H1 (cell line): Measurements from ENCODE around the gene GRIK2. TPM values are rescaled to one million over a fixed set of nuclear protein-coding genes. Genes with fewer than 3 reads are reported as not detected.

ENCODE experiments used
- CTCF ChIA-PET: fragments of 300-600 bp; sonication (Branson Sonifier 250); formaldehyde crosslinking; loops from one replicate; lab custom pipeline; 2021; ENCODE audit not compliant: partially characterized antibody; lab: Charles Lee
- POLR2A ChIA-PET: fragments of 300-600 bp; sonication (Branson Sonifier 250); formaldehyde crosslinking; loops from one replicate; lab custom pipeline; 2021; ENCODE audit warnings: inconsistent platforms; ENCODE audit not compliant: partially characterized antibody; lab: Charles Lee
- DNase-seq, 2 experiments: peaks; one replicate each; pipeline versions ENCODE4 v3.0.0 to v3.0.0-alpha.2; 2010 to 2022; ENCODE audit warnings: low spot score in 2 of 2, low read depth in 1 of 2, mixed read lengths in 1 of 2
- FAIRE-seq: peaks from 2 replicates; lab custom pipeline; 2011; peaks lifted over from hg19 to GRCh38; lab: Jason Lieb, UNC
- H2AFZ ChIP-seq: 2 replicates; pipeline ENCODE4 v1.8.1; 2012; ENCODE audit warnings: low read length, inconsistent platforms
- H2AK5ac ChIP-seq: 2 replicates; pipeline ENCODE4 v1.6.1; 2013; ENCODE audit warnings: low read depth, low read length
- H2BK120ac ChIP-seq: replicated peaks from 2 replicates; pipeline ENCODE3; 2013; ENCODE audit warnings: low read depth, low read length, inconsistent platforms
- H2BK12ac ChIP-seq: 2 replicates; pipeline ENCODE4 v1.6.1; 2013; ENCODE audit warnings: low read depth, low read length
- H2BK15ac ChIP-seq: 2 replicates; pipeline ENCODE4 v1.6.1; 2013; ENCODE audit warnings: low read length
- H2BK20ac ChIP-seq: 2 replicates; pipeline ENCODE4 v1.6.1; 2013; ENCODE audit warnings: low read length
- H2BK5ac ChIP-seq: 2 replicates; pipeline ENCODE4 v1.6.1; 2013; ENCODE audit warnings: low read depth, low read length
- H3K14ac ChIP-seq: 2 replicates; pipeline ENCODE4 v1.6.1; 2013; ENCODE audit warnings: inconsistent platforms; ENCODE audit not compliant: insufficient read length
- H3K18ac ChIP-seq: 2 replicates; pipeline ENCODE4 v1.6.1; 2013; ENCODE audit warnings: low read length; ENCODE audit errors: extremely low read depth
- H3K23ac ChIP-seq: 2 replicates; pipeline ENCODE4 v1.6.1; 2013; ENCODE audit warnings: inconsistent platforms; ENCODE audit not compliant: insufficient read length
- H3K23me2 ChIP-seq: 2 replicates; pipeline ENCODE4 v1.6.1; 2013; ENCODE audit warnings: low read depth, low read length
- H3K27ac ChIP-seq: 2 replicates; pipeline ENCODE4 v1.6.1; 2011; ENCODE audit warnings: low read depth, low read length, inconsistent platforms
- H3K27me3 ChIP-seq, 4 experiments: replicated peaks in 1 of 4; 1 replicate in 1 of 4; 2 replicates in 3 of 4; pipeline versions ENCODE4 v1.6.1 to v1.8.1; 2011 to 2013; ENCODE audit warnings: low read length in 3 of 4, mild to moderate bottlenecking in 3 of 4, inconsistent platforms in 2 of 4, mixed read lengths in 2 of 4, moderate library complexity in 1 of 4; ENCODE audit not compliant: control insufficient read depth in 3 of 4, insufficient read depth in 3 of 4; ENCODE audit errors: extremely low read depth in 1 of 4
- H3K36me3 ChIP-seq, 4 experiments: 2 replicates each; pipeline versions ENCODE4 v1.6.1 to v1.8.1; 2011 to 2013; ENCODE audit warnings: mild to moderate bottlenecking in 4 of 4, low read length in 3 of 4, moderate library complexity in 2 of 4, control low read depth in 1 of 4, inconsistent platforms in 1 of 4; ENCODE audit not compliant: insufficient read depth in 4 of 4, control insufficient read depth in 2 of 4
- H3K4ac ChIP-seq: replicated peaks from 2 replicates; pipeline ENCODE3; 2013; ENCODE audit warnings: low read length, low read depth, mixed read lengths, inconsistent platforms; ENCODE audit not compliant: insufficient read length
- H3K4me1 ChIP-seq, 4 experiments: replicated peaks in 1 of 4; 1 replicate in 1 of 4; 2 replicates in 3 of 4; pipeline versions ENCODE4 v1.6.1 to v1.8.1; 2011 to 2013; ENCODE audit warnings: low read length in 3 of 4, inconsistent platforms in 2 of 4, mixed read lengths in 1 of 4; ENCODE audit not compliant: insufficient read depth in 4 of 4, control insufficient read depth in 3 of 4
- H3K4me2 ChIP-seq, 2 experiments: 2 replicates each; pipeline versions ENCODE4 v1.6.1 to v1.8.1; 2011 to 2013; ENCODE audit warnings: low read depth in 2 of 2, low read length in 2 of 2, control low read depth in 1 of 2, inconsistent platforms in 1 of 2, mild to moderate bottlenecking in 1 of 2; ENCODE audit not compliant: insufficient read depth in 1 of 2
- H3K4me3 ChIP-seq, 4 experiments: fragments of 200-600, 300-600 bp in 1 of 4; sonication (generic), shearing (Covaris generic), sonication (Bioruptor Twin) in 1 of 4; 2 replicates each; pipeline versions ENCODE4 v1.5.1 to v1.8.1; 2011 to 2016; ENCODE audit warnings: low read length in 4 of 4, low read depth in 3 of 4, control low read depth in 2 of 4, inconsistent platforms in 2 of 4, mild to moderate bottlenecking in 2 of 4, mixed read lengths in 1 of 4, moderate library complexity in 1 of 4; ENCODE audit not compliant: insufficient read depth in 2 of 4; ENCODE audit errors: extremely low read depth in 1 of 4
- H3K56ac ChIP-seq: replicated peaks from 2 replicates; pipeline ENCODE3; 2013; ENCODE audit warnings: low read depth, mild to moderate bottlenecking, mixed read lengths, low read length, inconsistent platforms; ENCODE audit not compliant: insufficient read length
- H3K79me1 ChIP-seq: 2 replicates; pipeline ENCODE4 v1.6.1; 2013; ENCODE audit warnings: low read depth, low read length, control low read depth
- H3K79me2 ChIP-seq, 2 experiments: 2 replicates each; pipeline versions ENCODE4 v1.6.1 to v1.8.1; 2012 to 2013; ENCODE audit warnings: low read length in 2 of 2, mild to moderate bottlenecking in 2 of 2, inconsistent platforms in 1 of 2; ENCODE audit not compliant: insufficient read depth in 2 of 2, control insufficient read depth in 1 of 2
- H3K9ac ChIP-seq, 4 experiments: replicated peaks in 1 of 4; 1 replicate in 1 of 4; 2 replicates in 3 of 4; pipeline versions ENCODE4 v1.6.1 to v1.8.1; 2011 to 2013; ENCODE audit warnings: low read depth in 3 of 4, low read length in 3 of 4, control low read depth in 2 of 4, mild to moderate bottlenecking in 2 of 4, moderate library complexity in 2 of 4, inconsistent platforms in 1 of 4; ENCODE audit errors: extremely low read depth in 1 of 4
- H3K9me3 ChIP-seq, 2 experiments: 2 replicates each; pipeline versions ENCODE4 v1.6.1 to v1.8.1; 2012 to 2013; ENCODE audit warnings: mild to moderate bottlenecking in 2 of 2, moderate library complexity in 2 of 2, control low read depth in 1 of 2, inconsistent platforms in 1 of 2, low read depth in 1 of 2, low read length in 1 of 2, mixed read lengths in 1 of 2; ENCODE audit not compliant: insufficient read depth in 2 of 2
- H4K20me1 ChIP-seq, 2 experiments: replicated peaks in 1 of 2; 2 replicates each; pipeline versions ENCODE3 to v1.8.1; 2011 to 2013; ENCODE audit warnings: inconsistent platforms in 2 of 2, low read length in 2 of 2, mild to moderate bottlenecking in 1 of 2; ENCODE audit not compliant: insufficient read depth in 2 of 2, control insufficient read depth in 1 of 2
- H4K5ac ChIP-seq: 2 replicates; pipeline ENCODE4 v1.6.1; 2013; ENCODE audit warnings: low read length, low read depth, mixed read lengths, inconsistent platforms; ENCODE audit not compliant: insufficient read length
- H4K8ac ChIP-seq: 2 replicates; pipeline ENCODE4 v1.8.0; 2013; ENCODE audit warnings: mild to moderate bottlenecking, moderate library complexity, low read length, inconsistent platforms; ENCODE audit not compliant: insufficient read depth; ENCODE audit errors: extremely low read depth
- H4K91ac ChIP-seq: replicated peaks from 2 replicates; pipeline ENCODE3; 2013; ENCODE audit warnings: low read length, mixed read lengths, inconsistent platforms; ENCODE audit not compliant: insufficient read length
- BACH1 ChIP-seq: IDR thresholded peaks from 2 replicates; pipeline ENCODE4 v1.6.1; 2012; ENCODE audit warnings: low read length, improper control_type of control experiment
- BCL11A ChIP-seq, 2 experiments: IDR thresholded peaks; one replicate each; pipeline ENCODE4 v1.6.1; 2011; ENCODE audit warnings: low read depth in 2 of 2, low read length in 2 of 2, mild to moderate bottlenecking in 2 of 2
- CHD1 ChIP-seq: IDR thresholded peaks from 2 replicates; pipeline ENCODE4 v1.6.1; 2012; ENCODE audit warnings: low read depth, low read length, improper control_type of control experiment
- CREB1 ChIP-seq: IDR thresholded peaks from 2 replicates; pipeline ENCODE4 v1.6.1; 2012; ENCODE audit warnings: inconsistent platforms
- POLR2AphosphoS5 ChIP-seq: IDR thresholded peaks from 2 replicates; pipeline ENCODE4 v1.6.1; 2011; ENCODE audit warnings: low read depth, low read length
- POU5F1 ChIP-seq: IDR thresholded peaks from 2 replicates; pipeline ENCODE4 v1.6.1; 2011; ENCODE audit warnings: low read depth, mild to moderate bottlenecking, low read length, moderate library complexity
- SIRT6 ChIP-seq: IDR thresholded peaks from one replicate; pipeline ENCODE4 v1.7.1; 2012; ENCODE audit warnings: low read length, inconsistent platforms
- SP4 ChIP-seq: IDR thresholded peaks from 2 replicates; pipeline ENCODE4 v1.6.1; 2012; ENCODE audit warnings: low read length, inconsistent platforms
- SUZ12 ChIP-seq: fragments of 200-600 bp; sonication (generic); IDR thresholded peaks from 2 replicates; pipeline ENCODE4 v1.6.1; 2012; ENCODE audit warnings: mild to moderate bottlenecking, inconsistent platforms, low read length, moderate library complexity, mixed read lengths
- WGBS, 2 experiments: shearing (Covaris generic) in 1 of 2; methylation state at CpG; one replicate each; pipeline versions ENCODE4 v1.1.6 to v1.1.7; 2013 to 2015; ENCODE audit warnings: low lambda C conversion rate in 2 of 2, mixed read lengths in 2 of 2, inconsistent platforms in 1 of 2, low coverage in 1 of 2, missing lambda C conversion rate in 1 of 2; ENCODE audit not compliant: insufficient replicate concordance in 2 of 2, insufficient coverage in 1 of 2, insufficient read length in 1 of 2; ENCODE audit errors: extremely low coverage in 1 of 2, missing lambda C conversion rate in 1 of 2; 5-methylcytosine and 5-hydroxymethylcytosine counted together
- polyA plus RNA-seq, 7 experiments: library from polyadenylated mRNA; depleted of rRNA in 3 of 7; stranded (reverse) in 5 of 7; unstranded in 2 of 7; fragments of >200 nt in 5 of 7; fragments of 200-250 nt in 2 of 7; gene quantifications; 1 replicate in 5 of 7; 2 replicates in 1 of 7; 4 replicates in 1 of 7; pipeline versions ENCODE4 v1.2.1 to v1.2.3, GENCODE V29; 2011 to 2013; ENCODE audit warnings: missing spikeins in 2 of 7, mixed read lengths in 2 of 7
- total RNA-seq: library from RNA; stranded (reverse); fragmentation: NEBNext Ultra II Directional; extraction: Animal tissue kit (Norgen Biotek cat#: 25700); gene quantifications from 2 replicates; pipeline ENCODE4 v1.2.1, GENCODE V29; 2021

The GRIK2 gene
- total and polyA plus RNA-seq, 2 of the 8 experiments (the other 6 are each of a cell fraction or from before 2014, with no cell fraction given): 1.8 to 2.2 TPM

- Histone ChIP-seq H2AFZ (no peak overlapping the region), H3K4me1 (no peaks in the 10 kb centered on the region), H3K27me3 (no peaks in the 10 kb centered on the region), H2BK120ac (no peak overlapping the region), H3K27ac (no peak overlapping the region), H3K4me3 (no peak overlapping the region), H3K4me2 (no peak overlapping the region), H3K56ac (no peak overlapping the region), H2BK5ac (no peak overlapping the region), H4K5ac (no peak overlapping the region), H4K20me1 (no peaks in the 10 kb centered on the region), H2BK15ac (no peak overlapping the region), H3K79me2 (no peaks in the 10 kb centered on the region), H3K36me3 (no peaks in the 10 kb centered on the region), H2BK12ac (no peak overlapping the region), H3K9ac (no peak overlapping the region), H4K8ac (no peak overlapping the region), H3K23me2 (no peaks in the 10 kb centered on the region), H4K91ac (no peak overlapping the region), H3K9me3 (no peaks in the 10 kb centered on the region), H3K18ac (no peak overlapping the region), H3K14ac (no peak overlapping the region), H3K4ac (no peak overlapping the region), H2BK20ac (no peak overlapping the region), H2AK5ac (no peak overlapping the region), H3K79me1 (no peaks in the 10 kb centered on the region), H3K23ac (no peak overlapping the region)
- DNase-seq (no peak), FAIRE-seq (no peak)
- 100% methylated on average over 1 of the region's 1 CpG; no CpG with 5 or more reads in 1 of the 2 experiments for WGBS, 2 experiments
- CTCF ChIA-PET: no interaction called here
- POLR2A ChIA-PET: no interaction called here
- TF ChIP-seq SP4: no peak
- no peak for TF ChIP-seq SIRT6
- no peak for TF ChIP-seq SUZ12
- no peak for TF ChIP-seq BACH1
- no peak for TF ChIP-seq POU5F1
- TF ChIP-seq CHD1: no peak
- TF ChIP-seq CREB1: no peak
- TF ChIP-seq BCL11A (IDR thresholded peaks at IDR 0.05; ENCODE audit: low read depth in 2 of 2, low read length in 2 of 2): no peak
- no peak for TF ChIP-seq POLR2AphosphoS5
Measured at GRCh38 chr6:101935732-101936131, 542.2 kb downstream of the GRIK2 start.
